ENCODE measurements around the gene HORMAD2. TPM values are rescaled to one million over a fixed set of nuclear protein-coding genes. Genes with fewer than 3 reads are reported as not detected.

Gene HORMAD2
- total and polyA plus RNA-seq, 2 donors (not counting 1 experiment from before 2014, with no cell fraction given): not detected

DNA sequence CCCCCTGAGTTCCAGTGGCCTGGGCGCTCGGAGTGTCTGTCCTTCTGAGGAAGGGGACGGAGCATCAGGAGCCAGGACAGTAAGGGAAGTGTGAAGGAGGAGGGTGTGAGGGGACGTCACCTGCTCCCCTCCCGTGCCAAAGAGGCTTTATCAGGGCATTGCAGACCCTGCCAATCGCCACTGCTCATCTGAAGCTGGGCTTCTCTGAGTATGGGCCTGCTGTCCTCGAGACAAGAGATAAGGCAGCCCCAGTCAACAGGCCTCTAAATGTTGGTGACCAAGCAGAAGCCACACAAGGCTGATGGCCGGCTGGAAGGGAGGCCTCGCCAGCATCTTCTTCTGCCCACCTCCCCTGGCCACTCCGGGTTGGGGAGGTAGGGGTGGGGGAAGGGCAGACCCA lies 136.4 kb downstream of the HORMAD2 start:
- H3K4me3 ChIP-seq (ENCODE audit: control extremely low read depth in 1 of 5, extremely low read depth in 1 of 5, insufficient read depth in 1 of 5, low read depth in 2 of 5, low read length in 4 of 5): no peak overlapping the region
- no peaks in the 10 kb centered on the region for H3K79me2 ChIP-seq (ENCODE audit: control insufficient read depth, insufficient read depth, low read length)
- H2AFZ ChIP-seq (ENCODE audit: insufficient read depth, low read depth, low read length, poor library complexity, severe bottlenecking): no peak overlapping the region
- Mint-ChIP-seq H3K27ac (no peak overlapping the region), H3K27me3 (peaks cover 24% of the 10 kb centered on the region), H3K4me1 (peaks cover 16% of the 10 kb centered on the region), H3K4me3 (no peak overlapping the region), H3K9me3 (ENCODE audit: insufficient read depth) (no peaks in the 10 kb centered on the region)
- H3K4me2 ChIP-seq (replicated peaks; ENCODE audit: low read depth, low read length, poor library complexity, severe bottlenecking): no peak overlapping the region
- H3K27me3 ChIP-seq (replicated peaks in 1 of 4; ENCODE audit: control extremely low read depth in 1 of 4, control insufficient read depth in 3 of 4, insufficient read depth in 4 of 4, low read length in 3 of 4): no peaks in the 10 kb centered on the region
- H3K4me1 ChIP-seq (ENCODE audit: control insufficient read depth in 2 of 2, insufficient read depth in 2 of 2, low read length in 2 of 2): peaks cover 15 to 17% of the 10 kb centered on the region in 2 donors
- H3K27ac ChIP-seq (ENCODE audit: low read length in 2 of 2): no peak overlapping the region
- ChIA-PET CTCF (no interaction called here), POLR2A (no interaction called here)
- no peaks in the 10 kb centered on the region for H3K36me3 ChIP-seq (replicated peaks in 1 of 2; ENCODE audit: control extremely low read depth in 1 of 2, control insufficient read depth in 1 of 2, extremely low read depth in 1 of 2, insufficient read depth in 2 of 2, low read length in 1 of 2)
- DNase-seq (no peak), ATAC-seq (ENCODE audit: low read depth) (no peak)
- peaks cover 0 to 4% (median 0%) of the 10 kb centered on the region in 3 donors for H3K9me3 ChIP-seq (ENCODE audit: control extremely low read depth in 1 of 3, control insufficient read depth in 2 of 3, insufficient read depth in 1 of 3, low read length in 2 of 3)
- 88% methylated on average over 7 of the region's 10 CpGs for WGBS (ENCODE audit: insufficient coverage)
- intact Hi-C loops (cut with micrococcal nuclease): no loop called here
- no peaks in the 10 kb centered on the region for H4K20me1 ChIP-seq (ENCODE audit: control insufficient read depth, insufficient read depth, low read length, poor library complexity, severe bottlenecking)
- TF ChIP-seq, protein P1, sequence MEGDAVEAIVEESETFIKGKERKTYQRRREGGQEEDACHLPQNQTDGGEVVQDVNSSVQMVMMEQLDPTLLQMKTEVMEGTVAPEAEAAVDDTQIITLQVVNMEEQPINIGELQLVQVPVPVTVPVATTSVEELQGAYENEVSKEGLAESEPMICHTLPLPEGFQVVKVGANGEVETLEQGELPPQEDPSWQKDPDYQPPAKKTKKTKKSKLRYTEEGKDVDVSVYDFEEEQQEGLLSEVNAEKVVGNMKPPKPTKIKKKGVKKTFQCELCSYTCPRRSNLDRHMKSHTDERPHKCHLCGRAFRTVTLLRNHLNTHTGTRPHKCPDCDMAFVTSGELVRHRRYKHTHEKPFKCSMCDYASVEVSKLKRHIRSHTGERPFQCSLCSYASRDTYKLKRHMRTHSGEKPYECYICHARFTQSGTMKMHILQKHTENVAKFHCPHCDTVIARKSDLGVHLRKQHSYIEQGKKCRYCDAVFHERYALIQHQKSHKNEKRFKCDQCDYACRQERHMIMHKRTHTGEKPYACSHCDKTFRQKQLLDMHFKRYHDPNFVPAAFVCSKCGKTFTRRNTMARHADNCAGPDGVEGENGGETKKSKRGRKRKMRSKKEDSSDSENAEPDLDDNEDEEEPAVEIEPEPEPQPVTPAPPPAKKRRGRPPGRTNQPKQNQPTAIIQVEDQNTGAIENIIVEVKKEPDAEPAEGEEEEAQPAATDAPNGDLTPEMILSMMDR (IDR thresholded peaks at IDR 0.05): no peak
- no peak for TF ChIP-seq EZH2 (IDR thresholded peaks at IDR 0.05; ENCODE audit: borderline replicate concordance, insufficient read depth, low read depth, low read length, poor library complexity, severe bottlenecking)
- H3K9ac ChIP-seq (ENCODE audit: low read length): no peak overlapping the region

DNA sequence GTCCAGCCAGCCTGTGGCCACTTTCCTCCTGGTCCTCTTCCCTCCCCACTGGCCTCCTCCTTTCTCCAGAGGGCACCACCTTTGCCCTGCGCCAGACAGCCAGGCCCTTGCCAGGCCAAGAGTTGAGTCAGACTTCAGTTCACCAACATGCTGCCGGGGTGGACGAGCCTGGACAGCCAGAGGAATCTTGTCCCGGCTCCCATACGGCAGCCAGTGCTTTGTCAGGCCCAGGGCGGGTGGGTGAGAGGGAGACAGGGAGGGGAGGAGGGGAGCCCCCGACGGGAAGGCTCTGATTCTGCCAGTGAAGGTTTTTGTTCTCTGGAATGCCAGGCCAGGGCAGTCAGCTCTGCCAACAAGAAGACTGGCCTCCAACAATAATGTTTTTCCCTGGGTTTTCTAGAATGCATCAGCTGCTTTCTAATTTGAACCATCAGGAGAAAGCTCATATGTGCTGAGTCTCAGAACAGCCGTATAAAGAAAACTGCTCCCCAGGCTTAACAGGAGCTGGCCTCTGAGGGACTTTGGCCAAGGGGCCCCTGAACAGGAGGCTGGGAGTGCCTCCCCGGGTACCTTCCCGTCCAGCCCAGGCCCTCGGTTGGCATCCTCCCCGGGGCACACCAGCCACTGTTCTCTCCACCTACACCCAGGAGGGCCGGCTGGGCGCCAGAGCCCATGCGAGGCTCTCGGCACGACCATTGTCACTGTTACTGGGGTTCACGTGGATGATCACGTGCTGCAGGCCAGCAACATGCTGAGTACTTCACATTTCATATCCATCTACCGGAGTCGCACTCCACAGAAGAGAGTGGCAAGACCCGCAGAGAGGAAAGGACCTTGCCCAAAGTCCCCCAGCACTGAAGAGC lies 137.7 kb downstream of the HORMAD2 start:
- ChIA-PET POLR2A (no interaction called here), CTCF (no interaction called here)
- Histone ChIP-seq H4K20me1 (ENCODE audit: control insufficient read depth, insufficient read depth, low read length, poor library complexity, severe bottlenecking) (no peaks in the 10 kb centered on the region), H3K4me3 (ENCODE audit: control extremely low read depth in 1 of 5, extremely low read depth in 1 of 5, insufficient read depth in 1 of 5, low read depth in 2 of 5, low read length in 4 of 5) (no peak overlapping the region), H2AFZ (ENCODE audit: insufficient read depth, low read depth, low read length, poor library complexity, severe bottlenecking) (no peak overlapping the region), H3K79me2 (ENCODE audit: control insufficient read depth, insufficient read depth, low read length) (no peaks in the 10 kb centered on the region), H3K27ac (ENCODE audit: low read length in 2 of 2) (no peak overlapping the region), H3K4me2 (replicated peaks; ENCODE audit: low read depth, low read length, poor library complexity, severe bottlenecking) (no peak overlapping the region), H3K9me3 (ENCODE audit: control extremely low read depth in 1 of 3, control insufficient read depth in 2 of 3, insufficient read depth in 1 of 3, low read length in 2 of 3) (peaks cover 0 to 4% (median 0%) of the 10 kb centered on the region in 3 donors), H3K27me3 (replicated peaks in 1 of 4; ENCODE audit: control extremely low read depth in 1 of 4, control insufficient read depth in 3 of 4, insufficient read depth in 4 of 4, low read length in 3 of 4) (no peaks in the 10 kb centered on the region), H3K9ac (ENCODE audit: low read length) (no peak overlapping the region), H3K36me3 (replicated peaks in 1 of 2; ENCODE audit: control extremely low read depth in 1 of 2, control insufficient read depth in 1 of 2, extremely low read depth in 1 of 2, insufficient read depth in 2 of 2, low read length in 1 of 2) (no peaks in the 10 kb centered on the region), H3K4me1 (ENCODE audit: control insufficient read depth in 2 of 2, insufficient read depth in 2 of 2, low read length in 2 of 2) (peaks cover 18 to 22% of the 10 kb centered on the region in 2 donors)
- no peak overlapping the region for H3K4me3 Mint-ChIP-seq
- intact Hi-C loops (cut with micrococcal nuclease): no loop called here
- no peaks in the 10 kb centered on the region for H3K9me3 Mint-ChIP-seq (ENCODE audit: insufficient read depth)
- WGBS (ENCODE audit: insufficient coverage): 96% methylated on average over 20 of the region's 23 CpGs
- H3K27me3 Mint-ChIP-seq: peaks cover 23% of the 10 kb centered on the region
- DNase-seq: no peak
- no peak for ATAC-seq (ENCODE audit: low read depth)
- TF ChIP-seq, protein P1 (IDR thresholded peaks at IDR 0.05): no peak
- TF ChIP-seq EZH2 (IDR thresholded peaks at IDR 0.05; ENCODE audit: borderline replicate concordance, insufficient read depth, low read depth, low read length, poor library complexity, severe bottlenecking): no peak
- H3K4me1 Mint-ChIP-seq: peaks cover 21% of the 10 kb centered on the region
- peak overlapping the region; percentile 20 for H3K27ac Mint-ChIP-seq

Measured in B cell (primary cell).